Inflammatory macrophage (primary cell): ENCODE measurements around the gene KNCN.

Experiments
- DNase-seq, 2 donors: peaks; one replicate each; pipeline ENCODE4 v3.0.0-alpha.2; 2020 to 2022

The KNCN gene

GRCh38 chr1:46497020-46497419 lies 54.4 kb downstream of the KNCN start:
- no peak for DNase-seq

DNA sequence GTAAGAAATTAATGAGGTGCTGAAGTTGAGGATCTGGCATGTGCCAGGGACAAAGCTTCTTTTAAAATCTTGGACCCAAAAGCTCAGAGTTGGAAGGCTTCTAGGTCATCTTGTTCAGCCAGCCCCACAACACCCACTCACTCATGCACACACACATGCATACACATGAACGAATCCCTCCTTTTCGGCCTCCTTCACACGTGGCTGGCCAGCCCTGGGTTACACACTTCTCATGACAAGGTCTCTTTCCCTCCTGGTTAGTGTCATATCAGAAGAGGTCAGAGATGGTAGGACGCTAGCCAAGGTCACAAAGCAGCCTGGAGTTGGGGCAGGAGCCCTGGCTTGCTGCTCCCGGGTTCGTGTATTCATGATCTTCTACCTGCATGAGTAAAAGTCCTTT lies 54.9 kb downstream of the KNCN start:
- no peak for DNase-seq

- DNase-seq = no peak
Measured at GRCh38 chr1:46495778-46496177, 55.7 kb downstream of the KNCN start.
